HG03378 (cell line): ENCODE measurements around the gene CHID1.

Source experiments
- ATAC-seq: cut with Tn5 transposase; IDR thresholded peaks from one replicate; pipeline ENCODE4 v1.9.1; 2021; ENCODE audit warnings: mild to moderate bottlenecking, moderate library complexity; ENCODE audit not compliant: unreplicated experiment

The CHID1 gene

DNA sequence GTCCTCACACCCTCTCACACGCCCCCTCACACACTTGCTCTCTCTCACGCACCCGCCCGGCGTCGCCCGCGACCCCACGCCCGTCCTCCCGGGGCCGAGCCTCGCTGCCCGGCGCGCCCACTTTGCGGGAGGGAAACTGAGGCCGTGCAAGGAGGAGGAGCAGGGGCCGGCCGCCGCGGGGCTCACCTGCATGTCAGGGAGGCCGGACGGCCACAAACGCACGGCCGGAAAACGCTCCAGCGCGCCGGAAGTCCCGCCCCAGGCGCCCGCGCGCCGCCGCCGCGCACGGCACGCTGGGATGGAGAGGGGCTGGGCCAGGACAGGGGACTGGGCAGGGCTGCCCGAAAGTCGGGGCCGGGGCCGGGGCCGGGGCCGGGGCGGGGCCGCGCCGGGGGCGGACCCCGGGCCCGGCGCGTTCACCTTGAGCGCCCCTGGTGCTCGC lies at the start of gene CHID1:
Gene CHID1, minus strand, starts transcription at position 222 of the 442 bp plus-strand sequence. CDS start 5,994 bp downstream, outside the sequence.
- ATAC-seq, result peak; percentile 51

- ATAC-seq, result no peak
Measured at GRCh38 chr11:959608-960007, 49.0 kb upstream of the CHID1 start.

DNA sequence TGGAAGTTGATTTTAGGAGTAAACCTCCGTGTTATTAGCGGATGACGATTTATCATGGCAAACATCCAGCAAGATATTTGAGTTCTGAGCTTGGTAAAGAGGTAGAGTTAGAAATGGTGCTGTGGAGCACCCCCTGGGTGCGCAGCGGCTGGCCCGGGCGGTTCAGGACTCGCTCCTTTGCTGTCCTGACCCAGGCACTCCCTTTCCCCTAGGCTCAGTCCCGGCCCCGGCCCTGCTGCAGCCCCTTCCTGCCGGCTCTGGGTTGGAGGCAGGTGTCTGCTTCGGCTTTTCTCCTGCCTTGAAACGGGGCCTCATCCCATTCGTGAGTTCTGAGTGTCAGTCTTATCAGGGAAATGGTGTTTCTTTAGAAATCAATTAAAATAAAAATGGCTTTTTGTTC lies 48.4 kb upstream of the CHID1 start:
- no peak for ATAC-seq

- ATAC-seq, result no peak
Measured at GRCh38 chr11:958101-958500, 47.5 kb upstream of the CHID1 start.

- no peak for ATAC-seq
Measured at GRCh38 chr11:957212-957920, 46.8 kb upstream of the CHID1 start.

DNA sequence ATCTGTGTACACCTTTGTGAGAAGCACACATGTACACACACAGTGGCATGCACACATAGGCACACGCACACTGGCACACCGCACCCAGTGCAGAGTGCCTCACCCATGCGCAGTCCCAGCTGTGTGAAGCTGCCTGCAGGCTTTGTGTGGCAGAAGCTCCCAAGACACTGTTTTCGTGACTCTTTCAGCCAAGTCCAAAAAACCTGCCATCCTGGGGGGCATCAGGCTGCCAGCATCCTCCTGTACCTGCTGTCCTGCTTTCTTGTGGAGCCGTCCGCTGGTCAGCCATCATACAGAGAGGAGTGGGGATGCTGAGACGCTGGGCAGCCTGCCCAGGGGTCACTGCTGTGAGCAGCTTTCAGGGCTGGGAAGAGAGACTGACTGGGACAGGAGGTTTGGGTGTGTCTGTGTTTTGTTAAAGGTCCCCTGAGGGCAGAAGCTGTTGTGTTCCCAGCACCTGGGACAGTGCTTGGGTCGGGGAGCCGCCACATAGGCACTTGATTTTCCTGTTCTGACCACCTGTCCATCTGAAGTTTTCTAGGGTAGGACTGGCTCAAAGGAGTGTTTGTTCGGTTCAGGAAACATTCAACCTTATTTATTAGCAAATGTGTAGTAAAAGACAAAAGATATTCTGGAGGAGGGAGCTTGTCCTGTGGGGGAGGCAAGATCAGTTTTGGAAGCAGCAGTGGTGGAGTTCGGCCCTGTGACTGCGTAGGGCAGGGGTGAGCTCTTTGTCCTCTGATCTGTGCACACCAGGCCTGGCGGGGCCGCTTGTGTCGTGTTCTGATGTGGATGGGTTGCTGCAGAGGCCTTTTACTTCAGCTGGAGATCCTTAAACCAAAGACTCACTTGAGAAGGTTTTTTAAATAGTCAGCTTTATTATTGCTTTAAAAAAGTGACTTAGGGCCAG lies 44.8 kb upstream of the CHID1 start:
- ATAC-seq, result no peak

DNA sequence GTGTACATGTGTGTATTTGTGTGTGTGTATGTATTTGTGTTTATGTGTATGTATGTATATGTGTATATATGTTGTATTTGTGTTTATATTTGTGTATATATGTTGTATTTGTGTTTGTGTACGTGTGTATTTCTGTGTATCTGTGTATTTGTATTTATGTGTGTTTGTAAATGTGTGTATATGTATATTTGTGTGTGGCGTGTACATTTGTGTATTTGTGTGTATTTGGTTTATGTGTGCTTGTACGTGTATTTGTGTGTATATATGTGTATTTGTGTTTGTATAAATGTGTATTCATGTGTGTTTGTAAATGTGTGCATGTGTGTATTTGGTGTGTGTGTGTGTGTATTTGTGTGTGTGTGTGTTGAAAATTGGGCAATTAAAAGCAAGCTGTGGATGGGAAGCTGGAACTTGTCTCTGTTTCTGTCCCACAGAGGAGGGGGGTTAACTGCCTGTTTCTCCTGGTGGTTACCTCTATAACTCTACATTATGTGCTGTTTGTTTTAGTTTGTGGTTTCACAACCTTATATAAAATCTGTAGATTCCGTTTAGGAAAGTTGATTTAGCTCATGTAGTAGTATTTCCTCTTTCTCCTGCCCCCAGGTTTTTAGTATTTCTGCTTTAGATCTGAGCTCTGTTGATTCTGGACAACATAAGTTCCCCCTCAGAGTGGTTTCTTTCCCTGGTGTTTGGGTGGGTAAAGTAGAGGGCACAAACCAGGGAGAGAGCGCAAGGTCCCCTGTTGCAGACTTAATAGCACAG lies 44.0 kb upstream of the CHID1 start:
- no peak for ATAC-seq

- no peak for ATAC-seq
Measured at GRCh38 chr11:953512-953911, 42.9 kb upstream of the CHID1 start.

- ATAC-seq, result no peak
Measured at GRCh38 chr11:952406-953385, 42.1 kb upstream of the CHID1 start.

GRCh38 chr11:951507-951906 lies 40.9 kb upstream of the CHID1 start:
- no peak for ATAC-seq

DNA sequence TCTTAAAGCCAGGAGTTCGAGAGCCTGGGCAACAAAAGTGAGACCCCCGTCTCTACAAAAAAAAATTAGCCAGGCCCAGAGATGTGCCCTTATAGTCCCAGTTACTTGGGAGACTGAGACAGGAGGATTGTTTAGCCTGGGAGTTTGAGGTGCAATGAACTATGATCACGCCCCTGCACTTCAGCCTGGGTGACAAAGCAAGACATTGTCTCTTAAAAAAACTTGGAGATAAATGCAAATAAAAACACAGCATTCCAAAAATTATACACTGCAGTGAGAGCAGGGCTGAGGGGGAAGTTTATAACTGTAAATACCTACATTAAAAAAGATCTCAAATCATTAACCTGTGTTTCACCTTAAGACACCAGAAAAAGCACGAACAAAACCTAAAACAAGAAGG lies 37.1 kb upstream of the CHID1 start:
- ATAC-seq, result no peak

GRCh38 chr11:945986-946385 lies 35.4 kb upstream of the CHID1 start:
- ATAC-seq, result no peak

DNA sequence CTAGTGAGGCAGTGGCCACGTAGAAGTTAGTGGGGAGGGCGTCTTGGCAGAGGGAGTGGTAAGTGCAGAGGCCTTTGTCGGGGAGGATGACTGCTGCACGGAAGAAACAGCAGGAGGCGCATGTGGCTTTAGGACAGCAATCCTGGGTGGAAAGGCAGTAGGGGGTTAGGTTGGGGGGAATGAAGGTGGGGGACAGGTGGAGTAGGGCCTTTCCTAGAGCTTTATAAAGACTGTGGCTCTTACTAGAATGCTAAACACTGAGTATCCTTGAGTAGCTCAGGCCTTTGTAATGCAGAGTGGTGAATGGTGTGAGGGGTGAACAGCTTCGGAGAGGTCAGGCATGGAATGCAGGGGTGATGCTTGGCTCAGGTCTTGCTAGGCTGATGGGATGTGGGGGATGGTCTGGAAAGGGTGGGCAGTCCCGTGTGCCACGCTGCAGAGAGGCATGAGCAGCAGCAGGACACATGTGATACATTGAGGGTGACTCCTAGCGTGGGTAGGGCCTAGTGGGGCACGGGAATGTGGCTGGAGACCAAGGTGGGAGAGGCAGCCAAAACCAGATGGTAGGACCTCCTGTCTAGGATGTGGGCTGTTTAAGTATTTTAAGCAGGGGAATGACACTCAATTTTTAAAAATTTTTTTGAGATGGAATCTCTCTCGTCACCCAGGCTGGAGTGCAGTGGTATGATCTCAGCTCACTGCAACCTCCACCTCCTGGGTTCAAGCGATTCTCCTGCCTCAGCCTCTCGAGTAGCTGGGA lies 34.3 kb upstream of the CHID1 start:
- ATAC-seq, result no peak

GRCh38 chr11:942823-943222 lies 32.2 kb upstream of the CHID1 start:
- ATAC-seq, result no peak

GRCh38 chr11:940496-941135 lies 30.0 kb upstream of the CHID1 start:
- ATAC-seq, result no peak

GRCh38 chr11:937841-938261 lies 27.2 kb upstream of the CHID1 start:
- ATAC-seq, result no peak

- ATAC-seq, result no peak
Measured at GRCh38 chr11:936199-936598, 25.6 kb upstream of the CHID1 start.

DNA sequence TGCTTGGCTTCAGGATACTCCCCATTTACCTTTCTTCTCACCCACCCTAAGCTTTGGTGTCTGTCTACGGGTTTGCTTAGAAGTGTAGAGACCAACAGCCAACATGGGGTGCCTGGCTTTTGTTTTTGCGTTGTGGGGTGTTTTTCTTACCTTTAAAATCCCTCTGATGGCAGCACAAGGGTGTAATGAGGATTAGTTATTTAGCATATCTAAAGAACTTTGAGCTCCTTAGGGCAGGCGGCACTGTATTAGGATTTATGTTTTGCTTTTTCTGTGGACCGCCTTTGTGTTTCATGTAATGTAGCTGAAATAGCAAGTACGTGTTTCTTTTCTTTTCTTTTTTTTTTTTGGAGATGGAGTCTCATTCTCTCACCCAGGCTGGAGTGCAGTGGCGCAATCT lies 23.9 kb upstream of the CHID1 start:
- no peak for ATAC-seq

GRCh38 chr11:933936-934335 lies 23.3 kb upstream of the CHID1 start:
- no peak for ATAC-seq
